PC-3 (cell line): ENCODE results near the gene KCNQ1.

Source experiments
- CTCF ChIP-seq: fragments of 300-600 bp; sonication (generic); conservative IDR thresholded peaks from 2 replicates; pipeline ENCODE4 v1.5.1; 2017; ENCODE audit warnings: antibody characterized with exemption, low read depth, mild to moderate bottlenecking, low read length
- EZH2 ChIP-seq: fragments of 300-600 bp; sonication (generic); IDR thresholded peaks from one replicate; pipeline ENCODE4 v1.6.1; 2017; ENCODE audit warnings: antibody characterized with exemption, mild to moderate bottlenecking, low read length; ENCODE audit not compliant: unreplicated experiment
- EZH2phosphoT487 ChIP-seq: fragments of 300-600 bp; sonication (generic); IDR thresholded peaks from 2 replicates; pipeline ENCODE4 v1.6.1; 2018; ENCODE audit warnings: mild to moderate bottlenecking, antibody characterized with exemption, low read length, borderline replicate concordance

GRCh38 chr11:2836315-2837095, 391.7 kb downstream of the KCNQ1 start:
- TF ChIP-seq CTCF (no peak), EZH2 (no peak), EZH2phosphoT487 (no peak)
